HL-60 (cell line): Measurements from ENCODE around the gene SUSD5.
"Not testable (repeated sequence)": the region's sequence is repeated elsewhere in the genome, so short reads cannot be mapped to it uniquely, and the experiment has no call there.

Experiments
- CTCF ChIP-seq: IDR thresholded peaks from one replicate; pipeline ENCODE4 v1.5.1; 2011; ENCODE audit warnings: low read length, control low read depth, inconsistent platforms; ENCODE audit not compliant: insufficient read depth
- REST ChIP-seq: IDR thresholded peaks from 2 replicates; pipeline ENCODE4 v1.6.1; 2012; ENCODE audit warnings: low read depth; ENCODE audit not compliant: insufficient replicate concordance

DNA sequence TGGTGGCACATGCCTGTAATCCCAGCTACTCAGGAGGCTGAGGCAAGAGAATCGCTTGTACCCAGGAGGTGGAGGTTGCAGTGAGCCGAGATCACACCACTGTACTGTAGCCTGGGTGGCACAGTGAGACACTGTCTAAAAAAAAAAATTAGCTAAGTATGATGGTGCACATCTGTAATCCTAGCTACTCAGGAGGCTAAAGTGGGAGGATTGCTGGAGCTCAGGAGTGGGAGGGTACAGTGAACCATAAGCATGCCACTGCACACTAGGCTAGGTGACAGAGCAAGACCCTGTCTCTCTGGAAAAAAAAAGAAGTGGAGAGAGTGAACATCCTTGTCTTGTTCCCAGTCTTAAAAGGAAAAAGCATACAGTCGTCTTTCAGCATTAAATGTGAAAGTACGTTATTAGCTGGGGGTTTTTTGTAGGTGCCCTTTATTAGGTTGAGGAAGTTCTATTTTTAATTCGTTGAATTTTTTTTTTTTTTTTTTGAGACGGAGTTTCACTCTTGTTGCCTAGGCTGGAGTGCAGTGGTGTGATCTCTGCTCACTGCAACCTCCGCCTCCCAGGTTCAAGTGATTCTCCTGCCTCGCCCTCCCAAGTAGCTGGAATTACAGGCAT lies 79.5 kb downstream of the SUSD5 start:
- not testable (repeated sequence) for TF ChIP-seq CTCF, REST
